Activated CD8-positive, alpha-beta memory T cell treated with anti-CD3 and anti-CD28 coated beads, Interleukin-2, amount 50 U/mL, for 1 hour (primary cell): ENCODE results near the gene LRSAM1.

Experiments
- DNase-seq: peaks from one replicate; pipeline ENCODE4 v3.0.0-alpha.2; 2020; ENCODE audit errors: extremely low read depth

The LRSAM1 gene

GRCh38 chr9:127534250-127534906 lies 83.1 kb downstream of the LRSAM1 start:
- DNase-seq: no peak

DNA sequence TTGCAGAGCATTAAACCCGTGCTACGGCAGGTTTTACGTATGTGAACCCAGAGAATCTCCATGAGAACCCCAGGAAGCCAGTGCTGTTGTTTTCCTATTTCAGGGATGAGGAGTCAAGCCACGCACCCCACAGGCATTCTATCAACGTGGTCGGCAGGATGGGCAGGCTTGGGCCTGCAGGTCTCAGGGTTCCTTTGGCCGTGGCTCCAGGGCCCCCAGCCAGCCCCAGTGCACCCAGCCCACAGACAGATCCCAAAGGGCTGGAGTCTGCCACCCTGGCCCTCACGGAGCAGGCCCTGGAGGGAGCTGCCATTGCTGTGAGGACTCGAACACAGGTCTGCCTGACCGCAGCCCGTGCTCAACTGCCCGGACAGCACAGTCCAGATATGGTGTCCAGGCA lies 83.6 kb downstream of the LRSAM1 start:
- DNase-seq: no peak

- DNase-seq: no peak
Observed at GRCh38 chr9:127535396-127535795, 84.1 kb downstream of the LRSAM1 start.

DNA sequence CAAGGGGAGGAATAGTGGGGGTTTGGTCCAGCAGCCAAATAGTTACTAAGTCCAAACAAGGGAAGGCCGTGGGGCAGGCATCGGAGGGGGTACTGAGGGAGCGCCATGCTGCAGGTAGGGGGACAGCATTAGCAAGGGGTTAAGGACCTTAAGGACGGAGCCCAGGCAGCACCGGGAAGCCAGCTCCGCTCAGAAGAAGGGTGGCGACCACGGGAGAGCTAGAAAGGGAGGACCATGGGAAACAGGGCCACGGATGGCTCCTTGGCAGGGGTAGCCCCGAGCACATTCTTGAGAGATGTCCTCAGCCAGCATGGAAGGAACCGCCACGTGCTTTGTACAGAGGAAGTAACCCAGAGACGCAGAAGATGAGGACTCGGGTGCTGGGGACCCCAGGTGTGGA lies 84.5 kb downstream of the LRSAM1 start:
- no peak for DNase-seq

- no peak for DNase-seq
Observed at GRCh38 chr9:127536499-127536898, 85.2 kb downstream of the LRSAM1 start.

GRCh38 chr9:127537014-127537413 lies 85.7 kb downstream of the LRSAM1 start:
- DNase-seq: no peak

DNA sequence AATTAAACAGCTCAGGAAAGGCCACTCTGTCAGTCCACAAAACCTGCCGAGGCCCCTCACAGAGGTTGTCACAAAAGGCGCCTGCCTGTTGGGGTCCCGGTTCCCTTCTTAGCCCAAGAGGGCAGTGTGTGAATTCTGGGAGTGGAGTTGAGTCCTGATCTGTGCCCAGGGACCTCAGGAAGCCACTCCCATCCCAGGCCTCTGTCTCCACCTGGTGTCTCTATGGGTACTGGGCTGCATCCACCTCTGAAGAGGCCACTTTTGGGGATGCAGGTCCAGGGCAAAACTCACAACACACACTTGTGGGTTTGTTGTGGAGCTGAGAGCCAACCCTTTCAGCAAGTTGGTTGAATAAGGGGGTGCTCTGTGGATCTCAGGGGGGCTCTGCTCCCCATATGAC lies 86.5 kb downstream of the LRSAM1 start:
- DNase-seq: no peak

DNA sequence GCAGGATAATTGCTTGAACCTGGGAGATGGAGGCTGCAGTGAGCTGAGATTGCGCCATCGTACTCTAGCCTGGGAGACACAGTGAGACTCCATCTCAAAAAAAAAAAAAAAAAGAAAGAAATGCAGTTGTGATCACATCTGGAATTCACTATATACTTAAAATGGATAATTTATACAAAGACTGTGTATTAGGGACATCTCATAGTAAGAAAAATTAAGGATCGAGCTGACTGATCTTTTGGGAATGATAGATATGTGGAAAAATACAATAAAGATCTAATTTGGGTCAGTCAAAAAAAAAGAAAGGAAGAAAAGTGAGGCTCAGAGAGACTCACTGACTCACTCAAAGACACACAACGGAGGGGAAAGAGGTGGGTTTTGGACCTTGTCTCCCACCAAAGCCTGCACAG lies 87.5 kb downstream of the LRSAM1 start:
- no peak for DNase-seq

DNA sequence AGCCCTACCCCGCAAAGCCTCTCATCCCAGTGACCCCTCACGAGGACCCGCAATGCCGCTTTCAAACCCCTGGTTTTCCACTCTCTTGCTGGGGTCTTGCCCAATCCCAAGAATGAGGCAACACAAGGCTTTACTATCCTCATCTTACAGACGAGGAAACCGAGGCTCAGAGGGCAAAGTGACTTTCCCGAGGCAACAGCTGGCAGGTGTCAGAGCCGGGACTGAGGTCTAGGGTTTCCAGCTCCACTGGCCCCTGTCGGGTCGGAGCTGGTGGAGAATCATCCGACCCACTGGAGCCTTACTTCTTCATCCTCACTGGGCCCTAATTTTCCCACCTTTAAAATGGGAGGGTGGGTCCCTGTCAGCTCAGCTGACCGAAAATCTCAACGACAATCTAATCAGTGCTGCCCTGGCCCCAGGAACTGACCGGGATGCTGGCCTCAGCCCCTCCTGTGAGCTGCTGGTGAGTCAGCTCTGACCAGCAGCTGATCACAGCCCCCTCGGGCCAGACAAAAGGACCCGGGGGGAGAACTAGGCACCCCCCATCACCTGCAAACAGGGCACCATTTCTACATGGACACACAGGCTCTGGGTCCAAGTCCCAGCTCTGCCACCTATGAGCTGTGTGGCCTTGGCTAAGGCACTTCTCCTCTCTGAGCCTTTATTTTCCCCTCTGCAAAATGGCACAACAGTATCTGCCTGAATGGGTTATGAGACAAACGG lies 88.1 kb downstream of the LRSAM1 start:
- DNase-seq: no peak

- DNase-seq: no peak
Observed at GRCh38 chr9:127539982-127540663, 88.8 kb downstream of the LRSAM1 start.

DNA sequence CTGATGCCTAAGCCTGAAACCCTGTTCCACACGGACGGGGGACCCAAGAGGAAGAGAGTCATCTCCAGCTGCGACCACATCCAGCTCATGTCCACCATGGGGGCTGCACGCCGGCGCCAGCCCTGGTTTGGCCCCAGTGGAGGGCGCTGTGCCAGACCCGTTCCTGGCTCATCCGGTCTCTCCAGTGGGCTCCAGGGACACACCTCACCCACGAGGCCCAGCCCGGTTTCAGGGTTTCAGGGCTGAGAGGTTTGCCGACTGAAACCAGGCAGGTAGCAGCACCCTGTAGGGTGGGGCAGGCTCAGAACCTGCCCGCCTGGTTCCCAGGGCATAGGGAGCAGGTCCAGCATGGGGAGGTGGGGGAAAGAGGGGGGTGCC lies 89.3 kb downstream of the LRSAM1 start:
- DNase-seq: no peak

DNA sequence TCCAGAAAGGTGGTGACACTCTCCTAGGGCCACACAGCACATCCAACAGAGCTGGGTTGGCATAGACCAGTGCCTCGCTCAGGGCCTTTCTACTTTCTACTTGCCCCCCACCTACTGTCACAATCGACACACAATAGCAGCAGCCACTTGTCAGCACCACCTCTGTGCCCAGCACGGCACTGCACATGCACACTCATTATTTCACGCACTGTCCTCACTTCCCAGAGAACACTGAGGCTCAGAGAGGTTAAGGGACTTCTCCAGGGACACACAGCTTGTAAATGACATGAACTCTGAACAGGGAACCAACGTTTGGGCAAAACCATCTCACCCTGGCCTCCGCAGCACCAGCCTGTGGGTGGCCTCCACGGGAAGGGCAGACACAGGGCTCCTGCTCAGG lies 89.9 kb downstream of the LRSAM1 start:
- no peak for DNase-seq

- no peak for DNase-seq
Observed at GRCh38 chr9:127541865-127542264, 90.6 kb downstream of the LRSAM1 start.

DNA sequence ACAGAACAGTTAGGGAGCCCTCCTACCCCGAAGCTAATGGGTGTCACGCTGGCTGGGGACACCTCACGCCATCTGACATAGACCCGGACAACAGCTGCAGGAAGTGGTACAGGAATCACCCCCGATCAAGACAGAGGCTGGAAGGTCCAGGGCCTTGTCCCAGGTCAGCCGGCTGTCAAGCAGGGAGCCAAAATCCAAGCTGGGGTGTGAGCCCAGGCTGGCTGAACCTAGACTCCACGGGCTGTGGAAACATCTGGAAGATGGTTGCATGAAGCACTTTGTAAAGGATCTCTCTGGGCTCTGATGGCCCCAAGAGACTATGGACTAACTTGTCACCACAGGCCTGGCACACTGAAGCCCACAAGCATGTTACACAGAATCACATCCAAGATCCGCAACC lies 91.9 kb downstream of the LRSAM1 start:
- no peak for DNase-seq

GRCh38 chr9:127543973-127544533 lies 92.7 kb downstream of the LRSAM1 start:
- DNase-seq: no peak

DNA sequence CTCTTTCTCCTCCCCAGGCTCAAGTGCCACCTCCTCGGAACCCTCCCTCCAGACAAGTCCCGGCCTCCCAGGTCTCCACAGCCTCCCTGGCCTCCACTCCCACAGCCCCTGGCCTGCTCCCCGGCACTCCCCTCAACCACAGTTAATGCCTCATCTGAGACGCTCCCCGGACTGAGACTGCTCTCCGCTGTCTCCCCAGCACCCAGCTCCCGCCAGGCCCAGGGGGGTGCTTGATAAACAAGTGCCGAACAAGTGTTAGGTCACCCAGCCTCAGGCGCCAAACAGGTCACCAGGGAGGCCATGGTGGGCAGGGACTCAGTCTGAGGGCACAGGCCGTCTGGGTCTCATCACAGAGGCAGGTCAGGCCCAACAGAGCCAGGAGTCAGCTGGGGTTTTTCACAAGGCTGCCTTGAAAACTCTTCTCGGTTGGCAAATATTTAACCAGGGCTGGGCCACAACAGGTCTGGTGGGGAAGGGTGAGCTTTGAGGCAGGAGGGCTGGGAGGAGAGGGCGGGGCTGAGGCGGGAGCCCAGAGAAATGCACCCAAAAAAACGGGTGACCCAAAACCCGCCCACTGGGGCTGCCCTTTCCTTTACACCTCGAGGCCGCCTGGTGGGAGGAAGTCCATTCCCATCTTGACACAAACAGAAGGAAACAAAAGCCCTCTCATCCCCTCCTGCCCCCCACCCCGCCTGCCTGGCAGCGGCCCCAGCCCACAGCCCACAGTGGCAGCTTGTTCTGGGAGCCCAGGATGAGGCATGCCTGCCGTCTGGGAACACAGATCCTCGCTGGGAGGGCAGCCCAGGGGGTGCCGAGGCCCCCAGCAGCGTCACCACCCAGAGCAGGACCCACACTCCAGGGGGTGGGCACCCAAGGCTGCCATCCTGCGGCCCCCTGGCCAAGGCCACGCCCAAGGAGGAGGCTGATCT lies 94.2 kb downstream of the LRSAM1 start:
- DNase-seq: no peak

DNA sequence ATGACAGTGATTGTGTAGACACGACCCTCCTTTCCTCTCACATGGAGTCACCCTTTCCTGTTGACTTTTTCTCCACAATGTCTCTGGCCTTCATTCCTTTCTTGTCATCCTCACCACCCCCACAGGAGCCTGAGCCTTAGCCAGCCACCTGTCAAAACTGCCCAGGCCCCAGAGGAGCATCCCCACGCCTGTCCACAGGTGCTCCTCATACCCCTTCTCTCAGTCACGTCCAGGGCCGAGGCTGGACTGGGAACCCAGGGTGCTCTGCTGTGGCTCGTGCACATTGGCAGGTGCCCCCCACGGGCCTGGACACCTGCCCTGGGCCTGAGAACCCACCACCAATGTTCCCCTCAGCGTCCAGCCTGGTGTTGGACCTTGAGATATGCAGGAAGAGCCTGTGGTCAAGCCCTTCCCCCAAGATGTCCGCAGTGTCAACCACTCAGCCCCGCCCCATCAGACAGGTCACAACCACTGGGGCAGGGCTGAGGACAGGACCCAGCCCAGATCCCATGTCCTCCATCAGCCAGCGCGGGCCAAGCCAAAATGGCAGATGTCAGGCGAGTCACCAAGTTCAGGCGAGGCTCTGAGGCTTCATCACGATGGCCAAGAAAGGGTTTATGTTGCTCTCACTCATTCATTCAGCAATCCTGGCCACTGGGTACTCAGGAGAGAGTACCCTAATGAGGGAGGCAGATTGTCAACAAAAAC lies 95.0 kb downstream of the LRSAM1 start:
- DNase-seq: no peak

DNA sequence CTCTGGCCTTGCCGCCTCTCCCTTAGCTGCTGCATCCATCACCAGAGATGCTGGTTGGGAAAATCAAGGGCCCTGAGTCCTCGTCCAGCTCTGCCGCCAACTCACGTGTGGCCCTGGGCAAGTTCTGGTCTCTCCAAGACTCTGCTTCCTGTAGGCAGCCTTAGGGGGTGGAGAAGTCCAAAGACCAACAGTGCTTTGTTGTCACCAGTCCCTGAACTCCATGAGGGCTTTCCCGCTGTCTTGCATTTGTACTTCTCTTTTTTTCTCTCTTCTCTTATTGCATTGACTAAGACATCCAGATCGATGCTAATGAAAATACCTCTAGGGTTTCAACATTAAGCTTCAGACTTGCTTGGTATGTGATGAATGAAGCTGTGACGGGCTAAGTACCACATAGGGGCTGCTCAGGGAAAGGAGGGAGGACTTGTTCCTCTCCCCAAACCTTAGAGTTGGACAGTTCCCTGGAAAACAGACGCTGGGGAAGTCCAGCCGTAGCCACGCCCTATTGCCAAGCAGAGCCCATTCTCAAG lies 97.1 kb downstream of the LRSAM1 start:
- no peak for DNase-seq

GRCh38 chr9:127549218-127549617 lies 97.9 kb downstream of the LRSAM1 start:
- DNase-seq: no peak

DNA sequence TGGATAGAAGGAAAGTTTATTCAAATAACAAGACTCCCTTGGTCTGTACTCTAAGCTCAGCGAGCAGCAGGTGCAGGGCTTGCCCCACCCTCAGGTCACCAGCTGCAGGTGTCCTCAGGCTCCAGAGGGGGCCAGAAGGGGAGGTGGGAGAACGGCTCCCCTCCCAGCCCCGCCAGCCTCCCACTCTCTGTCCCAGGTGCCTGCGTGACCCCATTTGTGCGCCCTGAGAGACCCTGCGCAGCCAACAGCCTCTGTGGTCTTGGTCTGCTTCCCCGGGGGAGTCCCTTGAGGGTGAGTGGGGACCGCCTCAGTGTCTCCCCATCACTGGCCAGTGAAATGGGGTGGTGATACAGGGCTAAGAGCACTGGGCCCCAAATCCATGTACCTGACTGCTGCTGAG lies 98.4 kb downstream of the LRSAM1 start:
- no peak for DNase-seq

DNA sequence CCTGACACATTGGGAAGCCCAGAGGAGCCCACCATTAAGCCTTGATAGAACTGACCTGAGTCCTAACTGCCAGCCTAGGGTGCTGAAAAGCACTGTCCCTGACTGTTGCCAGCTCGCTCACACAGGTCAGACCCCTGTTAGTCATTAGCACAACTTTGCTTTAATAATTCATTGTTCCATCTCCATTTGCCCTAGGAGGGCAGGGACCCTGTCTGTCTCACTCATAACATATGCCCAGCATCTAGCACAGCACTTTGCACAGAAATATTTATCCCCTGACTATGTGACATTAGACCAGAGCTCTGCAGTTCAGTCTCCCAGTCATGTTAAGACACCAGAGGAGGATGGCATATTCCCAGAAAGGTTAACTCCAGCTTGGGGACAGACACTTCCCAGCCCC lies 99.0 kb downstream of the LRSAM1 start:
- DNase-seq: no peak
